HepG2 (cell line): Measurements from ENCODE around the gene FKBP1B. TPM values are rescaled to one million over a fixed set of nuclear protein-coding genes. Genes with fewer than 3 reads are reported as not detected.

Source experiments
- BHLHE40 ChIP-seq: IDR thresholded peaks from 2 replicates; pipeline ENCODE4 v1.6.1; 2011; ENCODE audit warnings: low read length, improper control_type of control experiment
- ETS1 ChIP-seq: sonication (generic); formaldehyde crosslinking; IDR thresholded peaks from 2 replicates; pipeline ENCODE4 v1.4.0; 2020; ENCODE audit warnings: missing genetic modification reagents
- HMG20A ChIP-seq: IDR thresholded peaks from 2 replicates; pipeline ENCODE4 v1.6.1; 2016; ENCODE audit warnings: borderline replicate concordance
- HNRNPLL ChIP-seq: fragments of 200-400 bp; formaldehyde crosslinking; IDR thresholded peaks from 2 replicates; pipeline ENCODE4 v1.6.1; 2017; ENCODE audit warnings: mild to moderate bottlenecking, low read depth, low read length; ENCODE audit not compliant: poor library complexity, severe bottlenecking
- KIAA2018 ChIP-seq: sonication (generic); formaldehyde crosslinking; IDR thresholded peaks from 2 replicates; pipeline ENCODE4 v1.5.0; 2020; ENCODE audit warnings: mild to moderate bottlenecking, missing genetic modification reagents, borderline replicate concordance
- KLF6 ChIP-seq: IDR thresholded peaks from 2 replicates; pipeline ENCODE4 v1.8.0; 2016; ENCODE audit warnings: missing biosample characterization, missing genetic modification reagents
- MATR3 ChIP-seq: sonication (generic); formaldehyde crosslinking; IDR thresholded peaks from 2 replicates; pipeline ENCODE4 v1.4.0; 2020; ENCODE audit warnings: missing genetic modification reagents
- MZF1 ChIP-seq: sonication (generic); formaldehyde crosslinking; IDR thresholded peaks from 2 replicates; pipeline ENCODE4 v1.8.1; 2023; ENCODE audit warnings: mild to moderate bottlenecking, missing genetic modification reagents, borderline replicate concordance
- NFE2 ChIP-seq: sonication (generic); formaldehyde crosslinking; IDR thresholded peaks from 2 replicates; pipeline ENCODE4 v1.4.0; 2020; ENCODE audit warnings: missing genetic modification reagents
- PCBP1 ChIP-seq: fragments of 200-400 bp; formaldehyde crosslinking; IDR thresholded peaks from 2 replicates; pipeline ENCODE4 v1.6.1; 2017; ENCODE audit warnings: mild to moderate bottlenecking, low read depth, low read length, borderline replicate concordance
- RFXANK ChIP-seq: IDR thresholded peaks from 2 replicates; pipeline ENCODE4 v1.6.1; 2016
- SIX4 ChIP-seq: sonication (generic); formaldehyde crosslinking; IDR thresholded peaks from 2 replicates; pipeline ENCODE4 v1.4.0; 2020; ENCODE audit warnings: missing genetic modification reagents
- SRSF9 ChIP-seq: fragments of 200-400 bp; formaldehyde crosslinking; IDR thresholded peaks from 2 replicates; pipeline ENCODE4 v1.6.1; 2018; ENCODE audit warnings: borderline replicate concordance, mild to moderate bottlenecking, low read depth, low read length; ENCODE audit not compliant: insufficient read depth, poor library complexity, severe bottlenecking
- TAF1 ChIP-seq: sonication (generic); formaldehyde crosslinking; IDR thresholded peaks from 2 replicates; pipeline ENCODE4 v1.4.0; 2020; ENCODE audit warnings: missing genetic modification reagents
- TSC22D2 ChIP-seq: sonication (generic); formaldehyde crosslinking; IDR thresholded peaks from 2 replicates; pipeline ENCODE4 v1.5.1; 2020; ENCODE audit warnings: missing genetic modification reagents, mild to moderate bottlenecking, borderline replicate concordance
- ZNF589 ChIP-seq: sonication (generic); formaldehyde crosslinking; conservative IDR thresholded peaks from 2 replicates; pipeline ENCODE4 v1.8.0; 2022; ENCODE audit warnings: mild to moderate bottlenecking, moderate library complexity, missing genetic modification reagents
- ZNF724P ChIP-seq: sonication (generic); formaldehyde crosslinking; IDR thresholded peaks from 2 replicates; pipeline ENCODE4 v1.8.0; 2022; ENCODE audit warnings: missing genetic modification reagents, borderline replicate concordance
- ZNF740 ChIP-seq: sonication (generic); formaldehyde crosslinking; IDR thresholded peaks from 2 replicates; pipeline ENCODE4 v1.4.0; 2020; ENCODE audit warnings: missing genetic modification reagents
- ZNF792 ChIP-seq: IDR thresholded peaks from 2 replicates; pipeline ENCODE4 v1.6.1; 2016
- ZNF883 ChIP-seq: sonication (generic); formaldehyde crosslinking; IDR thresholded peaks from 2 replicates; pipeline ENCODE4 v1.5.1; 2020; ENCODE audit warnings: mild to moderate bottlenecking, missing genetic modification reagents; ENCODE audit errors: not compliant biosample characterization
- ZSCAN25 ChIP-seq: sonication (generic); formaldehyde crosslinking; IDR thresholded peaks from 2 replicates; pipeline ENCODE4 v1.8.0; 2022; ENCODE audit warnings: mild to moderate bottlenecking, missing genetic modification reagents
- polyA plus RNA-seq, 8 experiments: library from polyadenylated mRNA; depleted of rRNA in 3 of 8; stranded (reverse) in 7 of 8; unstranded in 1 of 8; fragments of >200 nt; fragmentation: Illumina TruSeq in 4 of 8; extraction: Trizol in 4 of 8; gene quantifications; 2 replicates each; pipeline versions ENCODE4 v1.2.1 to v1.2.3, GENCODE V29; 2011 to 2016; ENCODE audit warnings: low read depth in 4 of 8, missing spikeins in 1 of 8, mixed read lengths in 1 of 8; ENCODE audit not compliant: insufficient read depth in 1 of 8
- total RNA-seq, 5 experiments: library from RNA; depleted of rRNA; stranded (reverse); fragments of >200 nt; fragmentation: Illumina TruSeq; extraction: Trizol; gene quantifications; 2 replicates each; pipeline ENCODE4 v1.2.3, GENCODE V29; 2016; ENCODE audit warnings: low read depth in 1 of 5

The FKBP1B gene
- total and polyA plus RNA-seq, 2 of the 13 experiments (the other 11 are each of a cell fraction or from before 2014, with no cell fraction given) = 35.2 to 96.3 TPM

- TF ChIP-seq HNRNPLL (peak; percentile 51), TSC22D2 (CRISPR knock-in tag) (peak; percentile 74; the same call in 1 of the 2 replicates), SIX4 (no peak), KIAA2018 (CRISPR knock-in tag) (no peak), ZNF589 (CRISPR knock-in tag) (peak; percentile 55; the same call in 1 of the 2 replicates), SRSF9 (no peak), NFE2 (CRISPR knock-in tag) (no peak), KLF6 (CRISPR knock-in tag) (peak; percentile 74; the same call in 1 of the 2 replicates), ETS1 (CRISPR knock-in tag) (0 out of 2 replicates have a peak, but pooled peaks have one; percentile 86), ZNF792 (CRISPR knock-in tag) (peak; percentile 57; the same call in 1 of the 2 replicates), BHLHE40 (0 out of 2 replicates have a peak, but pooled peaks have one; percentile 9), MATR3 (CRISPR knock-in tag) (no peak), PCBP1 (peak; percentile 67; the same call in 1 of the 2 replicates), TAF1 (CRISPR knock-in tag) (peak; percentile 95), ZNF724P (CRISPR knock-in tag) (no peak), ZSCAN25 (CRISPR knock-in tag) (peak; percentile 43; the same call in 1 of the 2 replicates), ZNF883 (CRISPR knock-in tag) (peak; percentile 79), RFXANK (CRISPR knock-in tag) (no peak), ZNF740 (CRISPR knock-in tag) (no peak), HMG20A (0 out of 2 replicates have a peak, but pooled peaks have one; percentile 1), MZF1 (CRISPR knock-in tag) (no peak)
These were observed 2.4 kb upstream of the FKBP1B start, which contains the start of gene WDCP (continued) for GRCh38 chr2:24046930-24047702.
